Erythroblast (primary cell): Measurements from ENCODE around the gene SLC7A11.

ENCODE experiments used
- GATA1 ChIP-seq: IDR thresholded peaks from 2 replicates; pipeline ENCODE4 v1.6.1; 2011; ENCODE audit warnings: low read depth, mild to moderate bottlenecking, control low read depth, low read length, moderate library complexity
- POLR2A ChIP-seq: IDR thresholded peaks from 2 replicates; pipeline ENCODE4 v1.6.1; 2011; ENCODE audit warnings: mild to moderate bottlenecking, low read length

- TF ChIP-seq POLR2A (no peak), GATA1 (no peak)
Measured at GRCh38 chr4:138209094-138209493, 33.1 kb downstream of the SLC7A11 start.
